Endothelial cell of umbilical vein (primary cell): ENCODE results near the gene CCNY.

Source experiments
- CTCF ChIP-seq, 2 donors: IDR thresholded peaks; 1 replicate in 1 of 2; 2 replicates in 1 of 2; pipeline ENCODE4 v1.5.1; 2011; ENCODE audit warnings: low read length in 2 of 2, mild to moderate bottlenecking in 2 of 2, moderate library complexity in 2 of 2, control low read depth in 1 of 2, inconsistent platforms in 1 of 2, low read depth in 1 of 2; ENCODE audit not compliant: insufficient read depth in 1 of 2; ENCODE audit errors: extremely low read depth in 1 of 2
- POLR2A ChIP-seq: IDR thresholded peaks from 2 replicates; pipeline ENCODE4 v1.6.1; 2012; ENCODE audit warnings: low read depth, mild to moderate bottlenecking, control low read depth, low read length

GRCh38 chr10:35470248-35470924 is 134.1 kb downstream of the CCNY start:
- TF ChIP-seq POLR2A, result no peak
- TF ChIP-seq CTCF (IDR thresholded peaks at IDR 0.05; ENCODE audit: extremely low read depth in 1 of 2, insufficient read depth in 1 of 2, low read depth in 1 of 2, low read length in 2 of 2), result no peak
